OCI-LY3 (cell line): ENCODE measurements around the gene C11orf54.
"Not testable (repeated sequence)": the region's sequence is repeated elsewhere in the genome, so short reads cannot be mapped to it uniquely, and the experiment has no call there.

Experiments used
- H2AFZ ChIP-seq: fragments of 200-600, 300-600 bp; shearing (Covaris generic); 2 replicates; pipeline ENCODE4 v1.6.0; 2014; ENCODE audit warnings: antibody characterized with exemption, low read depth, low read length
- H3K27ac ChIP-seq: fragments of 200-600, 300-600 bp; sonication (generic); 2 replicates; pipeline ENCODE4 v1.5.1; 2014; ENCODE audit warnings: mild to moderate bottlenecking, low read length, moderate library complexity, mixed read lengths
- H3K27me3 ChIP-seq: fragments of 200-600, 300-600 bp; sonication (generic); 2 replicates; pipeline ENCODE4 v1.6.1; 2014; ENCODE audit warnings: low read depth, low read length, mixed read lengths
- H3K36me3 ChIP-seq: fragments of 200-600, 300-600 bp; sonication (generic); replicated peaks from 2 replicates; pipeline ENCODE3; 2014; ENCODE audit warnings: low read depth, low read length, mixed read lengths
- H3K4me1 ChIP-seq: fragments of 300-600, 200-600 bp; sonication (generic); 2 replicates; pipeline ENCODE4 v1.6.1; 2014; ENCODE audit warnings: low read length, mixed read lengths
- H3K4me2 ChIP-seq: fragments of 200-600, 300-600 bp; sonication (generic); 2 replicates; pipeline ENCODE4 v1.6.1; 2014; ENCODE audit warnings: low read length, mixed read lengths
- H3K4me3 ChIP-seq: fragments of 300-600, 200-600 bp; sonication (generic); 2 replicates; pipeline ENCODE4 v1.5.1; 2014; ENCODE audit warnings: antibody characterized with exemption, mild to moderate bottlenecking, low read length, moderate library complexity
- H3K79me2 ChIP-seq: fragments of 300-600, 200-600 bp; shearing (Covaris generic); 2 replicates; pipeline ENCODE4 v1.6.1; 2014; ENCODE audit warnings: mild to moderate bottlenecking, low read length, mixed read lengths
- H3K9ac ChIP-seq: fragments of 300-600, 200-600 bp; shearing (Covaris generic); 2 replicates; pipeline ENCODE4 v1.6.0; 2014; ENCODE audit warnings: mild to moderate bottlenecking, low read length, moderate library complexity
- H3K9me3 ChIP-seq: fragments of 200-600, 300-600 bp; shearing (Covaris generic); 2 replicates; pipeline ENCODE4 v1.6.1; 2014; ENCODE audit warnings: low read length, mixed read lengths; ENCODE audit not compliant: insufficient read depth
- H4K20me1 ChIP-seq: fragments of 200-600, 300-600 bp; sonication (generic); 2 replicates; pipeline ENCODE4 v1.6.1; 2016; ENCODE audit warnings: low read length, mixed read lengths; ENCODE audit not compliant: insufficient read depth
- CTCF ChIP-seq: fragments of 200-600, 300-600 bp; sonication (generic); IDR thresholded peaks from 2 replicates; pipeline ENCODE4 v1.5.1; 2014; ENCODE audit warnings: antibody characterized with exemption, low read length, low read depth
- EZH2phosphoT487 ChIP-seq: fragments of 200-600 bp; shearing (Covaris generic); IDR thresholded peaks from 2 replicates; pipeline ENCODE4 v1.6.1; 2018; ENCODE audit warnings: antibody characterized with exemption, mixed run types, low read depth

The C11orf54 gene

GRCh38 chr11:93743291-93743690, 1.8 kb downstream of the C11orf54 start:
- H3K4me2 ChIP-seq = no peak overlapping the region
- peaks cover 18% of the 10 kb centered on the region for H3K4me1 ChIP-seq
- H3K9ac ChIP-seq = no peak overlapping the region
- H3K36me3 ChIP-seq = peaks cover 22% of the 10 kb centered on the region
- H3K4me3 ChIP-seq = no peak overlapping the region
- peaks cover 14% of the 10 kb centered on the region for H4K20me1 ChIP-seq
- no peaks in the 10 kb centered on the region for H3K27me3 ChIP-seq
- H3K9me3 ChIP-seq = no peaks in the 10 kb centered on the region
- H3K79me2 ChIP-seq = peaks cover 47% of the 10 kb centered on the region
- H2AFZ ChIP-seq = no peak overlapping the region
- TF ChIP-seq EZH2phosphoT487 = no peak
- TF ChIP-seq CTCF = no peak
- no peak overlapping the region for H3K27ac ChIP-seq

- TF ChIP-seq EZH2phosphoT487 (no peak), CTCF (no peak)
- Histone ChIP-seq H3K4me3 (no peak overlapping the region), H4K20me1 (peaks cover under 1% of the 10 kb centered on the region; the same call in 1 of the 2 replicates), H3K27ac (no peak overlapping the region), H3K4me2 (no peak overlapping the region), H3K79me2 (peaks cover 33% of the 10 kb centered on the region), H3K9ac (no peak overlapping the region), H3K4me1 (peaks cover 8% of the 10 kb centered on the region), H3K36me3 (peaks cover 9% of the 10 kb centered on the region), H3K27me3 (no peaks in the 10 kb centered on the region), H3K9me3 (no peaks in the 10 kb centered on the region), H2AFZ (no peak overlapping the region)
Observed at GRCh38 chr11:93744669-93745004, 3.2 kb downstream of the C11orf54 start.

GRCh38 chr11:93745005-93745755, 3.7 kb downstream of the C11orf54 start:
- H3K9me3 ChIP-seq, H3K4me3 ChIP-seq, H3K4me2 ChIP-seq, H3K9ac ChIP-seq, H3K36me3 ChIP-seq, H2AFZ ChIP-seq, H3K4me1 ChIP-seq, H4K20me1 ChIP-seq, H3K27me3 ChIP-seq, H3K27ac ChIP-seq: not testable (repeated sequence)
- H3K79me2 ChIP-seq = peaks cover 28% of the 10 kb centered on the region

GRCh38 chr11:93746101-93746500, 4.6 kb downstream of the C11orf54 start:
- TF ChIP-seq CTCF (no peak), EZH2phosphoT487 (no peak)

More at GRCh38 chr11:93746101-93746500, 4.6 kb downstream of the C11orf54 start:
- Histone ChIP-seq H3K36me3 (no peaks in the 10 kb centered on the region), H3K4me3 (no peak overlapping the region), H3K9me3 (no peaks in the 10 kb centered on the region), H3K9ac (no peak overlapping the region), H2AFZ (no peak overlapping the region), H3K4me1 (peaks cover 8% of the 10 kb centered on the region), H3K4me2 (no peak overlapping the region), H3K27me3 (no peaks in the 10 kb centered on the region), H3K27ac (no peak overlapping the region), H3K79me2 (peaks cover 19% of the 10 kb centered on the region), H4K20me1 (no peaks in the 10 kb centered on the region)
